WTC11 (cell line): ENCODE measurements around the gene DNM3. TPM values are rescaled to one million over a fixed set of nuclear protein-coding genes. Genes with fewer than 3 reads are reported as not detected.

ENCODE experiments used
- ATAC-seq: fragments of 200-7000 bp; cut with Tn5 transposase; 2 replicates; pipeline ENCODE4 v1.10.0; 2021; ENCODE audit warnings: mild to moderate bottlenecking, moderate library complexity
- CTCF ChIA-PET: fragments of 300-600 bp; sonication (Branson Sonifier 250); formaldehyde crosslinking; loops from one replicate; lab custom pipeline; 2021; ENCODE audit warnings: antibody characterized with exemption; lab: Charles Lee
- POLR2A ChIA-PET: fragments of 350-600 bp; sonication (Branson Sonifier 250); formaldehyde crosslinking; loops from one replicate; lab custom pipeline; 2021; ENCODE audit warnings: antibody characterized with exemption; lab: Charles Lee
- DNase-seq: peaks from one replicate; pipeline ENCODE4 v3.0.0; 2021; ENCODE audit warnings: low spot score
- H3K27ac Mint-ChIP-seq: 2 replicates; pipeline ENCODE4 v1.8.0; 2021; ENCODE audit warnings: mixed read lengths
- H3K27me3 Mint-ChIP-seq: 2 replicates; pipeline ENCODE4 v1.8.0; 2021; ENCODE audit warnings: low read depth, mild to moderate bottlenecking, moderate library complexity, mixed read lengths
- H3K36me3 Mint-ChIP-seq: 2 replicates; pipeline ENCODE4 v1.8.0; 2021; ENCODE audit warnings: mixed read lengths
- H3K4me1 Mint-ChIP-seq: 2 replicates; pipeline ENCODE4 v1.8.0; 2022; ENCODE audit warnings: mixed read lengths
- H3K4me3 Mint-ChIP-seq: 2 replicates; pipeline ENCODE4 v1.8.0; 2021; ENCODE audit warnings: mild to moderate bottlenecking, moderate library complexity, mixed read lengths
- H3K9me3 Mint-ChIP-seq: 2 replicates; pipeline ENCODE4 v1.8.0; 2021; ENCODE audit warnings: mixed read lengths
- AR ChIP-seq: fragments of 250-450 bp; sonication (Bioruptor Pico); IDR thresholded peaks from 2 replicates; pipeline ENCODE4 v1.9.0; 2021; ENCODE audit warnings: mild to moderate bottlenecking
- ATF6 ChIP-seq: sonication (generic); formaldehyde crosslinking; IDR thresholded peaks from 2 replicates; pipeline ENCODE4 v1.8.1; 2023; ENCODE audit warnings: mild to moderate bottlenecking, missing genetic modification reagents
- CBFB ChIP-seq: sonication (generic); formaldehyde crosslinking; IDR thresholded peaks from 2 replicates; pipeline ENCODE4 v1.8.1; 2022; ENCODE audit warnings: mild to moderate bottlenecking, low read depth, missing genetic modification reagents
- EMX1 ChIP-seq: fragments of 250-450 bp; sonication (Bioruptor Pico); IDR thresholded peaks from 2 replicates; pipeline ENCODE4 v1.8.0; 2021; ENCODE audit warnings: mild to moderate bottlenecking
- HMGA2 ChIP-seq: fragments of 250-450 bp; sonication (Bioruptor Pico); IDR thresholded peaks from 2 replicates; pipeline ENCODE4 v1.4.0; 2021; ENCODE audit warnings: mild to moderate bottlenecking, moderate library complexity
- HMGXB4 ChIP-seq: sonication (generic); formaldehyde crosslinking; IDR thresholded peaks from 2 replicates; pipeline ENCODE4 v1.8.1; 2023; ENCODE audit warnings: mild to moderate bottlenecking, moderate library complexity, missing genetic modification reagents
- IRF1 ChIP-seq: sonication (generic); formaldehyde crosslinking; IDR thresholded peaks from 2 replicates; pipeline ENCODE4 v1.8.0; 2023; ENCODE audit warnings: missing genetic modification reagents
- JUN ChIP-seq: sonication (generic); formaldehyde crosslinking; IDR thresholded peaks from 2 replicates; pipeline ENCODE4 v1.8.0; 2023; ENCODE audit warnings: mild to moderate bottlenecking, missing genetic modification reagents
- KAT7 ChIP-seq: sonication (generic); formaldehyde crosslinking; IDR thresholded peaks from 2 replicates; pipeline ENCODE4 v1.8.1; 2023; ENCODE audit warnings: missing genetic modification reagents, mild to moderate bottlenecking, borderline replicate concordance
- NFE2L1 ChIP-seq: sonication (generic); formaldehyde crosslinking; IDR thresholded peaks from 2 replicates; pipeline ENCODE4 v1.8.1; 2023; ENCODE audit warnings: missing genetic modification reagents
- NFYB ChIP-seq: sonication (generic); formaldehyde crosslinking; conservative IDR thresholded peaks from 2 replicates; pipeline ENCODE4 v1.8.0; 2022; ENCODE audit warnings: low read depth, missing genetic modification reagents
- PRDM15 ChIP-seq: sonication (generic); formaldehyde crosslinking; IDR thresholded peaks from 2 replicates; pipeline ENCODE4 v1.8.0; 2022; ENCODE audit warnings: missing genetic modification reagents
- PREB ChIP-seq: sonication (generic); formaldehyde crosslinking; IDR thresholded peaks from 2 replicates; pipeline ENCODE4 v1.8.1; 2022; ENCODE audit warnings: mild to moderate bottlenecking, missing genetic modification reagents, moderate library complexity, borderline replicate concordance
- PRRX2 ChIP-seq: fragments of 250-450 bp; sonication (Bioruptor Pico); IDR thresholded peaks from 2 replicates; pipeline ENCODE4 v1.8.0; 2021; ENCODE audit warnings: mild to moderate bottlenecking
- SP1 ChIP-seq: sonication (generic); formaldehyde crosslinking; conservative IDR thresholded peaks from 2 replicates; pipeline ENCODE4 v1.8.1; 2022; ENCODE audit warnings: missing genetic modification reagents
- TCF7 ChIP-seq: sonication (generic); formaldehyde crosslinking; IDR thresholded peaks from 2 replicates; pipeline ENCODE4 v1.8.0; 2022; ENCODE audit warnings: mild to moderate bottlenecking, low read depth, missing genetic modification reagents, moderate library complexity
- USF2 ChIP-seq: sonication (generic); formaldehyde crosslinking; IDR thresholded peaks from 2 replicates; pipeline ENCODE4 v1.8.1; 2023; ENCODE audit warnings: mild to moderate bottlenecking, missing genetic modification reagents, moderate library complexity
- ZNF138 ChIP-seq: sonication (generic); formaldehyde crosslinking; conservative IDR thresholded peaks from 2 replicates; pipeline ENCODE4 v1.8.1; 2022; ENCODE audit warnings: mild to moderate bottlenecking, moderate library complexity, missing genetic modification reagents
- total RNA-seq: library from RNA; stranded (reverse); gene quantifications from 3 replicates; pipeline ENCODE4 v1.2.3, GENCODE V29; 2021

The DNM3 gene
- total RNA-seq, 1 experiment from 2014 or later: 1.9 TPM

- Mint-ChIP-seq H3K36me3 (0 out of 2 replicates have a peak, but pooled peaks cover 2% of the 10 kb centered on the region), H3K4me1 (peaks cover 34% of the 10 kb centered on the region), H3K9me3 (peaks cover 4% of the 10 kb centered on the region)
- no peak for ATAC-seq
- DNase-seq: no peak
- POLR2A ChIA-PET: no interaction called here
- TF ChIP-seq PREB: no peak
- no peak for TF ChIP-seq IRF1 (CRISPR knock-in tag)
- TF ChIP-seq AR (CRISPR knock-in tag): no peak
- no peak for TF ChIP-seq JUN (CRISPR knock-in tag)
- TF ChIP-seq PRRX2 (CRISPR knock-in tag): no peak
- TF ChIP-seq HMGXB4: no peak
- TF ChIP-seq NFE2L1: no peak
- TF ChIP-seq TCF7 (CRISPR knock-in tag): no peak
- TF ChIP-seq SP1 (CRISPR knock-in tag): no peak
- no peak for TF ChIP-seq KAT7
- TF ChIP-seq, all 79 proteins: peak for 0
- Mint-ChIP-seq H3K27ac (no peak overlapping the region), H3K27me3 (no peaks in the 10 kb centered on the region), H3K4me3 (no peak overlapping the region)
- CTCF ChIA-PET: no interaction called here
Observed at GRCh38 chr1:171934664-171935063, 93.4 kb downstream of the DNM3 start.

- 0 out of 2 replicates have a peak, but pooled peaks cover 2% of the 10 kb centered on the region for H3K36me3 Mint-ChIP-seq
- peaks cover 4% of the 10 kb centered on the region for H3K9me3 Mint-ChIP-seq
- TF ChIP-seq HMGA2 (CRISPR knock-in tag) (peak; percentile 82), ZNF138 (CRISPR knock-in tag) (no peak)
- no peak overlapping the region for H3K4me3 Mint-ChIP-seq
- CTCF ChIA-PET: interaction anchor here (0.7 kb wide), 1 partner anchor 93 kb away, joined by 3 read pairs; no protein-coding TSS in a partner anchor
- H3K27ac Mint-ChIP-seq: no peak overlapping the region
- peaks cover 39% of the 10 kb centered on the region for H3K4me1 Mint-ChIP-seq
- POLR2A ChIA-PET: interaction anchor here (0.7 kb wide), 1 partner anchor 1542 kb away, joined by 5 read pairs; no protein-coding TSS in a partner anchor
- ATAC-seq (no peak), DNase-seq (no peak)
- H3K27me3 Mint-ChIP-seq: no peaks in the 10 kb centered on the region
Observed at GRCh38 chr1:171935086-171935485, 93.8 kb downstream of the DNM3 start.

GRCh38 chr1:171935664-171936063 is 94.4 kb downstream of the DNM3 start:
- Mint-ChIP-seq H3K9me3 (peaks cover 1% of the 10 kb centered on the region), H3K27me3 (no peaks in the 10 kb centered on the region), H3K36me3 (0 out of 2 replicates have a peak, but pooled peaks cover under 1% of the 10 kb centered on the region), H3K4me3 (no peak overlapping the region), H3K27ac (no peak overlapping the region), H3K4me1 (peaks cover 42% of the 10 kb centered on the region)
- DNase-seq (no peak), ATAC-seq (no peak)
- ChIA-PET CTCF (interaction anchor here (0.7 kb wide), 1 partner anchor 94 kb away, joined by 3 read pairs; no protein-coding TSS in a partner anchor), POLR2A (interaction anchor here (0.7 kb wide), 1 partner anchor 1541 kb away, joined by 5 read pairs; no protein-coding TSS in a partner anchor)
- TF ChIP-seq USF2 (CRISPR knock-in tag) (no peak), PRDM15 (no peak), NFYB (CRISPR knock-in tag) (no peak), JUN (CRISPR knock-in tag) (no peak), EMX1 (CRISPR knock-in tag) (no peak), CBFB (CRISPR knock-in tag) (no peak), ZNF138 (CRISPR knock-in tag) (no peak), ATF6 (CRISPR knock-in tag) (no peak)
